HG03565 (cell line): Measurements from ENCODE around the gene RAN.
A peak's percentile ranks its signal among the peaks of the same experiment; 100 is the strongest.
"Not testable (repeated sequence)": the region's sequence is repeated elsewhere in the genome, so short reads cannot be mapped to it uniquely, and the experiment has no call there.

Source experiments
- ATAC-seq: cut with Tn5 transposase; IDR thresholded peaks from one replicate; pipeline ENCODE4 v1.9.1; 2021; ENCODE audit warnings: mild to moderate bottlenecking, moderate library complexity; ENCODE audit not compliant: unreplicated experiment

RAN gene

GRCh38 chr12:130871286-130872178 is at the start of gene RAN:
Gene RAN (plus strand): TSS chr12:130872066. CDS start chr12:130872594, 528 bp downstream.
- ATAC-seq: peak; percentile 63

- no peak for ATAC-seq
These were observed 46.1 kb upstream of the RAN start for GRCh38 chr12:130825771-130826150.

- ATAC-seq: no peak
These were observed 45.6 kb upstream of the RAN start for GRCh38 chr12:130826151-130826801.

GRCh38 chr12:130827432-130827831 is 44.4 kb upstream of the RAN start:
- ATAC-seq: no peak

- ATAC-seq: no peak
These were observed 43.0 kb upstream of the RAN start for GRCh38 chr12:130828895-130829294.

GRCh38 chr12:130829391-130830245 is 42.2 kb upstream of the RAN start:
- ATAC-seq: no peak

GRCh38 chr12:130830246-130830551 is 41.7 kb upstream of the RAN start:
- ATAC-seq: no peak

GRCh38 chr12:130831246-130831645 is 40.6 kb upstream of the RAN start:
- ATAC-seq: no peak

- no peak for ATAC-seq
These were observed 39.9 kb upstream of the RAN start for GRCh38 chr12:130831876-130832405.

GRCh38 chr12:130832561-130833209 is 39.2 kb upstream of the RAN start:
- ATAC-seq: no peak

- ATAC-seq: no peak
These were observed 36.9 kb upstream of the RAN start for GRCh38 chr12:130835011-130835410.

- no peak for ATAC-seq
These were observed 36.4 kb upstream of the RAN start for GRCh38 chr12:130835436-130835835.

GRCh38 chr12:130838284-130838950 is 33.4 kb upstream of the RAN start:
- no peak for ATAC-seq

GRCh38 chr12:130838951-130839769 is 32.7 kb upstream of the RAN start, which contains the start of gene STX2:
Gene STX2 (minus strand): TSS chr12:130839250. CDS start chr12:130839099, 151 bp downstream.
- ATAC-seq: peak; percentile 81

- no peak for ATAC-seq
These were observed 32.0 kb upstream of the RAN start for GRCh38 chr12:130839770-130840404.

- no peak for ATAC-seq
These were observed 25.5 kb upstream of the RAN start for GRCh38 chr12:130846369-130846768.

GRCh38 chr12:130847112-130847511 is 24.8 kb upstream of the RAN start:
- ATAC-seq: no peak

- ATAC-seq: not testable (repeated sequence)
These were observed 23.8 kb upstream of the RAN start for GRCh38 chr12:130848105-130848504.
